Left colon (tissue), 2 donors: ENCODE measurements around the gene WNT7B. TPM values are rescaled to one million over a fixed set of nuclear protein-coding genes. Genes with fewer than 3 reads are reported as not detected.

Experiments used
- ATAC-seq: fragments of 200-7000 bp; cut with Tn5 transposase; one replicate; pipeline ENCODE4 v1.9.1; 2020; ENCODE audit warnings: mild to moderate bottlenecking, moderate library complexity
- DNase-seq, 2 donors: peaks; one replicate each; pipeline ENCODE4 v3.0.0-alpha.2; 2020
- intact Hi-C, 2 donors: fragments of 100-400 bp; cut with DNase I in 1 of 2; cut with micrococcal nuclease in 1 of 2; formaldehyde crosslinking; loops; one replicate each; pipeline versions ENCODE4 v1.11.2 to v1.14.0; 2022; cut with DNase I, micrococcal nuclease
- total RNA-seq, 2 donors: library from RNA; stranded (reverse); fragmentation: NEBNext Ultra II Directional; extraction: Animal tissue kit (Norgen Biotek cat#: 25700); gene quantifications; one replicate each; pipeline ENCODE4 v1.2.1, GENCODE V29; 2021
- donor health status: DM: no; HTN: no; CAD: no.
- donor health status: DM: yes; HTN: yes; CAD: no.

Gene WNT7B
- total RNA-seq, 2 donors from 2014 or later, result not detected

DNA sequence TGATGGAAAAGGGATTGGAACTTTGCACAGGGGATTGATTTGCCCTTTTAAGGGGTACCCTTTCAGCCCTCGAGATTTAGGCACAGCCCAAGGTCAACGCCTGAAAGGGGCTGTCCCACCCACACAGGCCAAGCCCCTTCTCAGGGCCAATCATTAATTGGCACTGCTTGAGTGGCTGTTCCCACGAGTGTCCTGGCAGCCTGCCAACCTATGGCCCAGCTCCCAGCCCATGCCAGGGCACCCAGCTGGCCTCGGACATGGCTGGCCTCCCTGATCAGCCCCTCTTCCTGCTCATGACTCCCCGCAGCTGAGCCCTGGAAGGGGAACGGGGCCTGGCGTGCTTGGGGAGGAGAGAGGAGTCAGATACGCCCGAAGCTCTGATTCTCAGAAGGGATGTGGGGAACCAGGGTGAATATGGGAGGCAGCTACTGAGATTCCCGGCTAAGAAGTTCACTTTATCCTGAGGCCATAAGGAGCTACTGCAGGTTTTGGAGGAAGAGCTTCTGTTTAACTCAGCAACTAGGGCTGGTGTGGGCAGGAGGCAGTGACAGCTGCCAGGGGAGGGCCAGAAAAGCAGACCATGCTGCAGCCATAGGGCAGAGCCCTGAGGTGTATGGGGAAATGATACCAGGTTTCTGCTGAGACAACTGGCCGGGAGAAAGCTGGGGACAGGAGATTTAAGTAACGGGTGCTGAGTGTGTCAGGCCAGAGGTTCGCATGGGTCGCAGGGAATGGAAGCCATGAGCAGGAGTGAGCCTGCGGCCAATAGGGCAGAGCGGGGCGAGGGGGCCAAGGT is 30.0 kb downstream of the WNT7B start:
- no peak for DNase-seq
- no peak for ATAC-seq
- intact Hi-C loops, result no loop called here

- ATAC-seq (no peak), DNase-seq (no peak)
- intact Hi-C loops, result no loop called here
Observed at GRCh38 chr22:45945621-45946106, 31.3 kb downstream of the WNT7B start.

DNA sequence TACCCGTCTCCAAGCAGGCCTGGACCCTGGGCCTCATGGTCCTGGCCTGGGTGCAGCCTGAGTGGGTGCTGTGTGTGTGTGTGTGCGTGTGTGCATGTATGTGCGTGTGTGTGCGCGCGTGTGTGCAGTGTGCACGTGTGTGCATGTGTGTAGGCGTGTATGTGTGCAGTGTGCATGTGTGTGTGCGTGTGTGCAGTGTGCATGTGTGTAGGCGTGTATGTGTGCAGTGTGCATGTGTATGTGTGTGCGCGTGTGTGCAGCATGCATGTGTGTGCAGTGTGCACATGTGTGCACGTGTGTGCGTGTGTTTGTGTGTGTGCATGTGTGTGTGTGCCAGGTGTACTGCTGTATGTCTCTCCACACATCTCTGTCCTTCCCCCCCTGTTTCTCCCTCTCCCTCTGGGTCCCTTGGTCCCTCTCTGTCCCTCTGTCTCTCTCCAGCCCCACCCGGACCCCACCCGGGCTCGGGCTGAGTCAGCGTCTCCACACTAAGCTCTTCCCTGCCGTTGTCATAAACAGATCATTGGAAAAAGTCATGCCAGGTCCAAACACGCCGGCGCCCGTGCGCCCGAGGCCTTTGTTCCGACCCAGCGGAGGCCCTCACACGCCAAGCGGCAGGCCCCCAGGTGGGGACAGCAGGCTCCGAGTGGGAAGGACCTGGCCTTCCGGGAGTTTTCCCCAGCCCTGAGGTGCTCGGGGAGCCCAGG is 34.0 kb downstream of the WNT7B start:
- intact Hi-C loops, result no loop called here
- DNase-seq, result no peak
- no peak for ATAC-seq

DNA sequence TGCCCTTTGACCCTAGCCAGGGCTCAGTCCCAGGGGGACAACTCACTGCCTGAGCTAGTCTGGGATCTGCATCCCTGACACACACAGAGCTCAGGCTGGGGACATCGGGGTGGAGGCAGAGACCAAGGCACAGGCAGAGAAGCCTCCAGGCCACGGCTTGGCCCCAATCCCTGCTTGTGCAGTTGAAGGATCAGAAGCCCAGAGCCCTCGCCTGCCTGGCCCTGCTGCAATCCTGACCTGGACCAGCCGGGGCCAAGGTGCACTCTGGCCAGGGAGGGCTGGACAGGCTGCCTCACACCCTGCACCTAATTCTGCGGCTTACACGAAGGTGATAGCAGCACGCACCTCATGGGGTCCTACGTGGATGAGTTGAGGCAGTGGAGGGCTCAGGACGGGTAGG is 34.6 kb downstream of the WNT7B start:
- intact Hi-C loops, result no loop called here
- ATAC-seq, result no peak
- DNase-seq, result no peak

GRCh38 chr22:45938913-45939312 is 38.0 kb downstream of the WNT7B start:
- no peak for DNase-seq
- no peak for ATAC-seq
- intact Hi-C loops, result no loop called here

DNA sequence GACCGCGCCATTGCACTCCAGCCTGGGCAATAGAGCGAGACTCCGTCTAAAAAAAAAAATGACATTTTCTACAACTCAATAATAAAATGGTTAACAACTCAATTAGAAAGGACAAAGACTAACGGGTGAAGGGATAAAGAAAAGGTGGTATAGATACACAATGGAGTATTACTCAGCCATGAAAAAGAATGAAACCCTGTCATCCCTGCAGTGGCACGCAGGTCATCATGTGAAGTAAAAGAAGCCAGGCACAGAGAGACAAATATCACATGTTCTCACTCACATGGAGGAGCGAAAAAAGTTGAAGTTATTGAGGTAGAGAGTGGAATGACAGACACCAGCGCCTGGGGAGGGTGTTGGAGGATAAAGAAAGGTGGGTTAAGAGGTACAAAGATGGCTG is 39.0 kb downstream of the WNT7B start:
- intact Hi-C loops, result no loop called here
- ATAC-seq (no peak), DNase-seq (no peak)

GRCh38 chr22:45935573-45935972 is 41.4 kb downstream of the WNT7B start:
- intact Hi-C loops, result no loop called here
- no peak for ATAC-seq

GRCh38 chr22:45934659-45935341 is 42.2 kb downstream of the WNT7B start:
- intact Hi-C loops, result no loop called here
- ATAC-seq, result no peak

More at GRCh38 chr22:45935573-45935972, 41.4 kb downstream of the WNT7B start:
- DNase-seq, result no peak

GRCh38 chr22:45934168-45934564 is 42.8 kb downstream of the WNT7B start:
- intact Hi-C loops, result no loop called here
- ATAC-seq, result no peak
- no peak for DNase-seq

More at GRCh38 chr22:45934659-45935341, 42.2 kb downstream of the WNT7B start:
- no peak for DNase-seq

GRCh38 chr22:45933506-45934167 is 43.3 kb downstream of the WNT7B start:
- no peak for ATAC-seq
- intact Hi-C loops, result no loop called here
- no peak for DNase-seq

- DNase-seq, result no peak
- intact Hi-C loops, result no loop called here
- ATAC-seq, result no peak
Observed at GRCh38 chr22:45932071-45932470, 44.9 kb downstream of the WNT7B start.

- ATAC-seq, result no peak
- intact Hi-C loops, result no loop called here
Observed at GRCh38 chr22:45931042-45931441, 45.9 kb downstream of the WNT7B start.

GRCh38 chr22:45930324-45930723 is 46.6 kb downstream of the WNT7B start:
- intact Hi-C loops, result no loop called here
- ATAC-seq (no peak), DNase-seq (no peak)

More at GRCh38 chr22:45931042-45931441, 45.9 kb downstream of the WNT7B start:
- no peak for DNase-seq

DNA sequence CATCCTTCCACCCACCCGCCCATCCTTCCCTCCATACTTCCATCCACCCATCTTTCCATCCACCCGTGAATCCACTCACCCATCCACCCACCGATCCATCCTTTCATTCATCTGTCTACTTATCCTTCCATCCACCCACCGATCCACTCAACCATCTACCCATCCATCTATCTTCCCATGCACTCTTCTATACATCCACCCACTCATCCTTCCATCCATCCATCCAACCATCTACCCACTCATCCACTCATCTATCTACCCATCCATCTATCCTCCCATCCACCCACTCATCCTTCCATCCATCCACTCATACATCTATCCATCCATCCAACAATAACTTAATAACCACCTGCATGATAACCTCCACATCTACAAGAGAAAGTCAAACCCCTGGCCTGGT is 47.3 kb downstream of the WNT7B start:
- DNase-seq, result no peak
- ATAC-seq, result no peak

GRCh38 chr22:45928726-45929368 is 48.1 kb downstream of the WNT7B start:
- intact Hi-C loops, result no loop called here
- ATAC-seq (no peak), DNase-seq (no peak)

More for the DNA sequence above, 47.3 kb downstream of the WNT7B start:
- intact Hi-C loops, result no loop called here

DNA sequence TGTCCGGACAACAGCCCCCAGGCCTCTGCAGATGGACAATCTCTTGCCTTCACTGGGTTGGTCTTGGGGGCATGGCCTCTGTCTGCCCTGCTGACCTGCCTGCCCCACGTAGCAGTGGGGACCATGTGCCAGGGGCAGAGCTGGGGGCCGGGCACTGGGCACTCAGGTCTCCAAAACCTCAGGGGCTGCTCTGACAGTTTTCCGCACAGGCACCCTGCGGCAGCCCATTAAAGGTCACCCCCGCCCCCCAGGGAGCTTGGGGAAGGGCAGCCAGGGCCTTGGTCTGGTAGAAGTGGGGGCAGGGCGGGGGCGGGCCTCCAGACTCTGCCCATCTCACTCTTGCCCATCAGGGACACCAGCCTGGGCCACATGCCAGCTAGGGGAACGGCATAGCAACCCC is 49.9 kb downstream of the WNT7B start:
- ATAC-seq (no peak), DNase-seq (no peak)
- intact Hi-C loops, result no loop called here

DNA sequence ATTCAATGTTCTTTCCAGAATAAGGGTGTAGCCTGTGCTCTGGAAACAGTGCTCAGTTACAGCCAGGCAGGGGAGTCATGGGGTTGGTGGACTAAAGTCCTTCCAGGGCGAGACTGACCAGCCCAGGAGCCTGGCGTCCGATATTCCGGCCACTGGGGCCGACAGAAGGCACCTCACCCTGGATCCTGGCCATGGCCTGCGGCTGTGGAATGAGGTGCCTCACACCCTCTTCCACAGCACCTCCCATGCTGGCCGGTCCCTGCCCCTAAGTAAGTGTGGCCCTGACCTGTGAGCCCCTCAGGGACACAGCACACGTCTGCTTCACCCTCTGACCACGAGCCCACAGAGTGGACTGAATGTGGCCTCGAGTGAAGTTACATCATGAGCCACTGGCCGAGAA is 50.5 kb downstream of the WNT7B start:
- intact Hi-C loops, result no loop called here
- ATAC-seq, result no peak
- DNase-seq, result no peak

DNA sequence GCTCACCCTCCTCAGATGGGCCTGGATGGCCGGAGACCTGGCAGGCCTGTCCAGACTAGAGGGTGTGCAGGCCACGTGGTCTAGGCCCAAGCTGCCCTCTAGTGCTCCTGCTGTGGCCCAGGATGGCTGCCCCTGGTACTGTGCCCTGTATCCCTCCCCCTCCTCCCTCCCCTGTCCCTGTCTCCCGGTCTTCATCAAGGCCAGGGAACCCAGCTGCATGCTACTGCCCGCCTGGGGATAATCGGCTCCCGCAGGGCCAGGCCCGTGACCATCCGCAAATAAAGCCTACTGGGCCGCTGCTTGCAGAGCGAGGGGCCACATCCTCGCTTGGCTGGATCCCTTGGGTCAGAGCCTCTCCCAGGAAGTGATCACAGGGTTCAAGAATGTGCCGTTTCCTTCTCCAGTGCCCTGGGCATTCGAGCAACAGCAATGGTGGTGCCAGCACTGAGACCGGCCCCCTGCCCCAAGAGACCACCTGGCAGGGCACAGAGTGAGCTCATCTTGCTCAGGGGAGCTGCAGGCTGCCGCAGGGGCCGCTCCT is 51.1 kb downstream of the WNT7B start:
- intact Hi-C loops, result no loop called here
- DNase-seq (no peak), ATAC-seq (no peak)
